Mucosa of rectum (tissue), 2 donors: ENCODE measurements around the gene SORCS1.

Experiments
- H3K27ac ChIP-seq, 2 donors: one replicate each; pipeline ENCODE4 v1.7.0; 2013; ENCODE audit warnings: inconsistent platforms in 2 of 2, low read depth in 2 of 2, low read length in 2 of 2
- H3K27me3 ChIP-seq, 2 donors: one replicate each; pipeline ENCODE4 v1.7.0; 2013; ENCODE audit warnings: low read length in 2 of 2; ENCODE audit not compliant: control insufficient read depth in 2 of 2, insufficient read depth in 2 of 2
- H3K36me3 ChIP-seq, 2 donors: one replicate each; pipeline ENCODE4 v1.7.0; 2013; ENCODE audit warnings: low read length in 2 of 2; ENCODE audit not compliant: control insufficient read depth in 2 of 2, insufficient read depth in 2 of 2
- H3K4me1 ChIP-seq, 2 donors: one replicate each; pipeline ENCODE4 v1.7.0; 2013; ENCODE audit warnings: low read length in 2 of 2, mild to moderate bottlenecking in 1 of 2; ENCODE audit not compliant: control insufficient read depth in 2 of 2, insufficient read depth in 2 of 2
- H3K4me3 ChIP-seq, 2 donors: one replicate each; pipeline ENCODE4 v1.7.0; 2013; ENCODE audit warnings: low read length in 2 of 2
- H3K9ac ChIP-seq, 2 donors: one replicate each; pipeline ENCODE4 v1.7.0; 2013; ENCODE audit warnings: low read length in 2 of 2, low read depth in 1 of 2, mild to moderate bottlenecking in 1 of 2
- H3K9me3 ChIP-seq, 2 donors: one replicate each; pipeline ENCODE4 v1.7.0; 2013; ENCODE audit warnings: low read length in 2 of 2; ENCODE audit not compliant: control insufficient read depth in 2 of 2
- donor health status: healthy.
- donor health status: Normal muscosa, but diverticular disease.

SORCS1 gene

GRCh38 chr10:106832846-106833245 is 331.7 kb downstream of the SORCS1 start:
- Histone ChIP-seq H3K9me3 (no peaks in the 10 kb centered on the region), H3K27ac (no peak overlapping the region), H3K27me3 (no peaks in the 10 kb centered on the region), H3K9ac (no peak overlapping the region), H3K4me1 (no peaks in the 10 kb centered on the region), H3K4me3 (no peak overlapping the region), H3K36me3 (no peaks in the 10 kb centered on the region)

GRCh38 chr10:106830471-106830870 is 334.0 kb downstream of the SORCS1 start:
- H3K9me3 ChIP-seq, result no peaks in the 10 kb centered on the region
- H3K9ac ChIP-seq, result no peak overlapping the region
- H3K4me1 ChIP-seq, result no peaks in the 10 kb centered on the region
- H3K36me3 ChIP-seq, result no peaks in the 10 kb centered on the region
- no peak overlapping the region for H3K27ac ChIP-seq
- no peak overlapping the region for H3K4me3 ChIP-seq
- H3K27me3 ChIP-seq, result no peaks in the 10 kb centered on the region

- no peaks in the 10 kb centered on the region for H3K9me3 ChIP-seq
- H3K27me3 ChIP-seq, result no peaks in the 10 kb centered on the region
Measured at GRCh38 chr10:106830006-106830405, 334.5 kb downstream of the SORCS1 start.

GRCh38 chr10:106826716-106827115 is 337.8 kb downstream of the SORCS1 start:
- Histone ChIP-seq H3K9me3 (no peaks in the 10 kb centered on the region), H3K4me1 (no peaks in the 10 kb centered on the region), H3K27me3 (no peaks in the 10 kb centered on the region), H3K27ac (no peak overlapping the region), H3K9ac (no peak overlapping the region), H3K4me3 (no peak overlapping the region), H3K36me3 (no peaks in the 10 kb centered on the region)

More at GRCh38 chr10:106830006-106830405, 334.5 kb downstream of the SORCS1 start:
- Histone ChIP-seq H3K4me1 (no peaks in the 10 kb centered on the region), H3K36me3 (no peaks in the 10 kb centered on the region), H3K9ac (no peak overlapping the region), H3K27ac (no peak overlapping the region), H3K4me3 (no peak overlapping the region)

GRCh38 chr10:106825576-106826364 is 338.7 kb downstream of the SORCS1 start:
- no peak overlapping the region for H3K27ac ChIP-seq
- no peaks in the 10 kb centered on the region for H3K9me3 ChIP-seq
- no peak overlapping the region for H3K4me3 ChIP-seq
- no peak overlapping the region for H3K9ac ChIP-seq
- no peaks in the 10 kb centered on the region for H3K27me3 ChIP-seq
- H3K4me1 ChIP-seq, result no peaks in the 10 kb centered on the region
- no peaks in the 10 kb centered on the region for H3K36me3 ChIP-seq

- Histone ChIP-seq H3K27me3 (no peaks in the 10 kb centered on the region), H3K36me3 (no peaks in the 10 kb centered on the region), H3K4me1 (peaks cover 0 to 2% of the 10 kb centered on the region in 2 donors), H3K9me3 (no peaks in the 10 kb centered on the region), H3K9ac (no peak overlapping the region), H3K27ac (no peak overlapping the region), H3K4me3 (no peak overlapping the region)
Measured at GRCh38 chr10:106820579-106820978, 343.9 kb downstream of the SORCS1 start.

- Histone ChIP-seq H3K27me3 (no peaks in the 10 kb centered on the region), H3K36me3 (no peaks in the 10 kb centered on the region), H3K9me3 (no peaks in the 10 kb centered on the region), H3K4me1 (peaks cover 0 to 2% of the 10 kb centered on the region in 2 donors), H3K4me3 (no peak overlapping the region), H3K9ac (no peak overlapping the region), H3K27ac (no peak overlapping the region)
Measured at GRCh38 chr10:106819490-106819889, 345.0 kb downstream of the SORCS1 start.

- H3K36me3 ChIP-seq, result no peaks in the 10 kb centered on the region
- H3K4me1 ChIP-seq, result peaks cover 0 to 2% of the 10 kb centered on the region in 2 donors
- H3K27ac ChIP-seq, result no peak overlapping the region
- no peaks in the 10 kb centered on the region for H3K9me3 ChIP-seq
- no peak overlapping the region for H3K4me3 ChIP-seq
- no peak overlapping the region for H3K9ac ChIP-seq
- H3K27me3 ChIP-seq, result no peaks in the 10 kb centered on the region
Measured at GRCh38 chr10:106816318-106817085, 348.0 kb downstream of the SORCS1 start.

GRCh38 chr10:106815427-106816043 is 349.0 kb downstream of the SORCS1 start:
- Histone ChIP-seq H3K27me3 (no peaks in the 10 kb centered on the region), H3K9ac (no peak overlapping the region), H3K36me3 (no peaks in the 10 kb centered on the region), H3K4me1 (peaks cover 0 to 2% of the 10 kb centered on the region in 2 donors), H3K9me3 (no peaks in the 10 kb centered on the region), H3K4me3 (no peak overlapping the region), H3K27ac (no peak overlapping the region)

- Histone ChIP-seq H3K36me3 (no peaks in the 10 kb centered on the region), H3K4me1 (no peaks in the 10 kb centered on the region), H3K4me3 (no peak overlapping the region), H3K27me3 (no peaks in the 10 kb centered on the region), H3K27ac (no peak overlapping the region), H3K9me3 (no peaks in the 10 kb centered on the region), H3K9ac (no peak overlapping the region)
Measured at GRCh38 chr10:106804992-106805582, 359.4 kb downstream of the SORCS1 start.
